AG08396 (cell line): ENCODE measurements around the gene CNTN1.

ENCODE experiments used
- DNase-seq: peaks from one replicate; pipeline ENCODE4 v3.0.0; 2012; ENCODE audit warnings: low spot score, mixed read lengths

Gene CNTN1

GRCh38 chr12:40691913-40692764, at the start of gene CNTN1:
TSS of gene CNTN1 (plus strand) at chr12:40692439.
- peak; percentile 59 for DNase-seq

GRCh38 chr12:40643506-40643905, 48.7 kb upstream of the CNTN1 start:
- DNase-seq = no peak

GRCh38 chr12:40643976-40644375, 48.3 kb upstream of the CNTN1 start:
- no peak for DNase-seq

GRCh38 chr12:40644708-40645107, 47.5 kb upstream of the CNTN1 start:
- DNase-seq = no peak

- DNase-seq = no peak
These were observed 46.9 kb upstream of the CNTN1 start for GRCh38 chr12:40645361-40645760.

GRCh38 chr12:40646456-40646855, 45.8 kb upstream of the CNTN1 start:
- no peak for DNase-seq

GRCh38 chr12:40646911-40647310, 45.3 kb upstream of the CNTN1 start:
- DNase-seq = no peak

GRCh38 chr12:40647651-40648050, 44.6 kb upstream of the CNTN1 start:
- no peak for DNase-seq

- no peak for DNase-seq
These were observed 43.7 kb upstream of the CNTN1 start for GRCh38 chr12:40648519-40648918.

GRCh38 chr12:40650038-40650704, 42.1 kb upstream of the CNTN1 start:
- DNase-seq = no peak

GRCh38 chr12:40655451-40655850, 36.8 kb upstream of the CNTN1 start:
- DNase-seq = no peak

GRCh38 chr12:40662366-40662765, 29.9 kb upstream of the CNTN1 start:
- DNase-seq = no peak

GRCh38 chr12:40663781-40664180, 28.5 kb upstream of the CNTN1 start:
- DNase-seq = no peak

- no peak for DNase-seq
These were observed 24.1 kb upstream of the CNTN1 start for GRCh38 chr12:40668099-40668529.

GRCh38 chr12:40672741-40673271, 19.4 kb upstream of the CNTN1 start:
- DNase-seq = no peak

GRCh38 chr12:40681148-40681547, 11.1 kb upstream of the CNTN1 start:
- no peak for DNase-seq

- no peak for DNase-seq
These were observed 7.3 kb upstream of the CNTN1 start for GRCh38 chr12:40684986-40685385.

- DNase-seq = no peak
These were observed 4.0 kb upstream of the CNTN1 start for GRCh38 chr12:40688085-40688725.

- no peak for DNase-seq
These were observed 2.7 kb upstream of the CNTN1 start for GRCh38 chr12:40689576-40689975.

- peak; percentile 2 for DNase-seq
These were observed 547 bp downstream of the CNTN1 start for GRCh38 chr12:40692765-40693206.

- DNase-seq = peak; percentile 10
These were observed 1.1 kb downstream of the CNTN1 start for GRCh38 chr12:40693207-40693821.
